Renal cortex interstitium (tissue), 15 donors: ENCODE results near the gene MAGEL2. TPM values are rescaled to one million over a fixed set of nuclear protein-coding genes. Genes with fewer than 3 reads are reported as not detected.

Source experiments
- DNase-seq, 11 donors: peaks; one replicate each; pipeline ENCODE4 v3.0.0-alpha.2; 2013; ENCODE audit warnings: low read depth in 9 of 11, low spot score in 4 of 11; ENCODE audit errors: extremely low read depth in 1 of 11
- long read RNA-seq, 16 experiments: transcript quantifications; one replicate each; lab custom pipeline, GENCODE V29; 2026
- polyA plus RNA-seq, 3 donors: library from polyadenylated mRNA; unstranded; fragments of 120-200 nt; gene quantifications; one replicate each; pipeline ENCODE4 v1.2.1, GENCODE V29; 2013; ENCODE audit not compliant: insufficient read length in 3 of 3

MAGEL2 gene
- 1 to 10 TPM; 4.2 to 5.6 (median 4.6) TPM for polyA plus RNA-seq
- long read RNA-seq, donor 1, full-length matches to known transcripts: 5 of 5 reads
- long read RNA-seq, donor 1, partial matches to known transcripts: 0 of 5 reads
- long read RNA-seq, donor 1, other reads (novel, unspliced or antisense): 0 of 5 reads
- long read RNA-seq, donor 2, full-length matches to known transcripts: 8 of 8 reads
- long read RNA-seq, donor 2, partial matches to known transcripts: 0 of 8 reads
- long read RNA-seq, donor 2, other reads (novel, unspliced or antisense): 0 of 8 reads
- long read RNA-seq, donor 3, full-length matches to known transcripts: 4 of 4 reads
- long read RNA-seq, donor 3, partial matches to known transcripts: 0 of 4 reads
- long read RNA-seq, donor 3, other reads (novel, unspliced or antisense): 0 of 4 reads
- long read RNA-seq, donor 4, full-length matches to known transcripts: 4 of 4 reads
- long read RNA-seq, donor 4, partial matches to known transcripts: 0 of 4 reads
- long read RNA-seq, donor 4, other reads (novel, unspliced or antisense): 0 of 4 reads
- long read RNA-seq, donor 5: 0 reads
- long read RNA-seq, donor 6, full-length matches to known transcripts: 9 of 9 reads
- long read RNA-seq, donor 6, partial matches to known transcripts: 0 of 9 reads
- long read RNA-seq, donor 6, other reads (novel, unspliced or antisense): 0 of 9 reads
- long read RNA-seq, donor 7, full-length matches to known transcripts: 4 of 4 reads
- long read RNA-seq, donor 7, partial matches to known transcripts: 0 of 4 reads
- long read RNA-seq, donor 7, other reads (novel, unspliced or antisense): 0 of 4 reads
- long read RNA-seq, donor 8: 0 reads
- long read RNA-seq, donor 9, full-length matches to known transcripts: 3 of 3 reads
- long read RNA-seq, donor 9, partial matches to known transcripts: 0 of 3 reads
- long read RNA-seq, donor 9, other reads (novel, unspliced or antisense): 0 of 3 reads
- long read RNA-seq, donor 10, full-length matches to known transcripts: 3 of 3 reads
- long read RNA-seq, donor 10, partial matches to known transcripts: 0 of 3 reads
- long read RNA-seq, donor 10, other reads (novel, unspliced or antisense): 0 of 3 reads
- long read RNA-seq, donor 11, full-length matches to known transcripts: 4 of 4 reads
- long read RNA-seq, donor 11, partial matches to known transcripts: 0 of 4 reads
- long read RNA-seq, donor 11, other reads (novel, unspliced or antisense): 0 of 4 reads
- long read RNA-seq, donor 12: 0 reads
- long read RNA-seq, donor 13: 0 reads
- long read RNA-seq, donor 14, full-length matches to known transcripts: 1 of 1 reads
- long read RNA-seq, donor 14, partial matches to known transcripts: 0 of 1 reads
- long read RNA-seq, donor 14, other reads (novel, unspliced or antisense): 0 of 1 reads
- long read RNA-seq, donor 15, full-length matches to known transcripts: 2 of 2 reads
- long read RNA-seq, donor 15, partial matches to known transcripts: 0 of 2 reads
- long read RNA-seq, donor 15, other reads (novel, unspliced or antisense): 0 of 2 reads
- long read RNA-seq, donor 16, full-length matches to known transcripts: 9 of 9 reads
- long read RNA-seq, donor 16, partial matches to known transcripts: 0 of 9 reads
- long read RNA-seq, donor 16, other reads (novel, unspliced or antisense): 0 of 9 reads

DNA sequence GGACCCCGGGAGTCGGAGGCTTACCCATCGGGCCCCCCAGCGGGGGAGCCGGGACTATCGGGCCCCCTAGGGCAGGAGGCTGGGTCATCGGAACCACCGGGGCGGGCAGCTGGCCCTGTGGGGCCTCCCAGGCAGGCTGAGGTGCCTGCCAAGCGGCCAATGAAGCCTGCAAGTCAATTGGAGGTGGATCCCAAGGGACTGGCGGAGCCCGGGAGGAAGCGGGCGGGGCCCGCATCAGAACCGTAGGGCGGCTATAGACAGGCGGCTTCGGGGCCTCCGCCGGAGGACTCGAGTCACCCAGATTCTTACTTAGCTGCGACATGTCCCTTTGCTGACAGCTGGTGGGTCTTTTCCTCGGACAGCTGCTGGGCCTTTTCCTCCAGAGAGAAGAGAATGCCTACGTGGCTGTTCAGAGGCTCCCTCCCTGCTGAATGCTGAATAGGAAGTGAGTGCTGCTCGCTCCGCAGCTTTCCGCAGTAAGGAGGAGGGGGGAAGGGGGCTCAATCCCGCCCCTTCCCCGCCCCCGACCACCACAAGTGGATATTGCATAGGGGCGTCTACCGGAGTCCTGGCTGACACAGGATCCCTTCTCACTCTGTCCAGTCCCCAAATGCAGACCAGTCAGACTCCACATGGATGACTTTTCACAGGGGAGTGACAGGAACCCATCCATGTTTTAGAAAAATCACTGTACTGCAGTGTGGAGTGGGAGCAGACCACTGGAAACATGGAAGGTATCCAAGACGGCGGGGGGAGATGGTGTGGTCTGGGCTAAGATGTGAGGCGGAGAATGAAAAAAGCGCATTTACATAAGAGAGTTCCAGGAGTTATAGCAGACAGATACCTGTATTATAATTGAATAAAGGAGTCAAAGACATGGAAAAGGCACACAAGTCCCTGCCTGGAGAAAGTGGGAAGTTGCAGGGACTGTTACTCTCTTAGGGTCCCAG lies at the start of gene MAGEL2:
Gene MAGEL2, minus strand, starts transcription at position 447 of the 950 bp plus-strand sequence. Its CDS starts 125 bp downstream, at position 322.
- DNase-seq: peak; percentile 36 to 65 (median 59)

DNA sequence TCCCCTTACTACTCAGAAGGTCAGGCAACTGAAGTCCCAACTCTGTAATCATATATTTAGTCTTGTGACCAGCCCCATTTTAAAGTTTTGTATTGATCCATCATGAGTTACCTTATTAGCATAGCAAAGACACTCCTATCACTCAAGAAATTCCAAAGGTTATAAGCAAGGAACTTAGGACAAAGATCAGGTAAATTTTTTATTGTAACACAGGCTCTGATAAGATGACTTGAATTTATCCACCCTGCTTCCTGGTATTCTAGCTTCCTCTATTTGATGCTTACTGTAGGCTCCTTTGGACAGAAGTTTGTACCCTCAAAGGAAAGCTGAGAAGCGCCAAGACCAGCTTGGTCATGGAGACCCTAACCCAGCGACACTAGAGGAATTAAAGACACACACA lies 47.6 kb upstream of the MAGEL2 start:
- DNase-seq: no peak

DNA sequence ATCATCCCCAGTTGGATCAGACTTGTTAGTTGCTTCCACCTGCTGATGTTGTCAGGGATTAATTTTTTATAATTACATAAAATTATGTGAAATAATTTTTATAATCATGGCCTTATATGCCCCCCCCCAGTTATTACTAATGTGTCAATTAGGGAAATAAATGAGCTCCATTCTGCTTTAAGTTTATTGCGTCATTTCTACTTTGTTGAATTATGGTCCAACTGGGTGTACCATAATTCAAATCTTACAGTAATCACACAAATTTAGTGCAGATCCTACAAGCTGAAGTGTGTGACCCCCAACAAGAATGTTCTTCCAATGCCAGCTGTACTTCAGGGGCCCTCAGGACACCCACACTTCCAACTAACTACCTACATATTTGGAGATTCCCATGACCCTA lies 46.9 kb upstream of the MAGEL2 start:
- DNase-seq: no peak

GRCh38 chr15:23690450-23690852 lies 42.8 kb upstream of the MAGEL2 start:
- peak; percentile 38 to 79 (median 64) for DNase-seq

DNA sequence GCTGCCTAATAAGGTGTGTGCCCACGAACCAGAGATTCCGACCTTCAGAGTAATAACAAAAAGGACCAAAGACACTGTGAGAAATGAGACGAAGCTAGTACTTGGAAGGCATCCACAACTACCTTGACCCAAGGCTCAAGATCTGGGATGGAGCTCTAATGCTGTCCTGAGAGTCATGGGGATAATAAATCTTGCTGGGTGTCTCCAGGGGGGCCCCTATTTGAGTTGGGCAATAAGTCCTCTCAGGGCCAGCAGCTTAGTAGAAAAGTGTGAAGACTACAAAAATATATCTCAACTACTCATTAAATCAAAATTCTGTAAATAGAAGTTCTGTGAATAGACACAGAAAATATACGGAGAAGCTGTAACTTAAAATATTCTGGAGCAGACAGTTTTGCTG lies 42.3 kb upstream of the MAGEL2 start:
- no peak for DNase-seq

DNA sequence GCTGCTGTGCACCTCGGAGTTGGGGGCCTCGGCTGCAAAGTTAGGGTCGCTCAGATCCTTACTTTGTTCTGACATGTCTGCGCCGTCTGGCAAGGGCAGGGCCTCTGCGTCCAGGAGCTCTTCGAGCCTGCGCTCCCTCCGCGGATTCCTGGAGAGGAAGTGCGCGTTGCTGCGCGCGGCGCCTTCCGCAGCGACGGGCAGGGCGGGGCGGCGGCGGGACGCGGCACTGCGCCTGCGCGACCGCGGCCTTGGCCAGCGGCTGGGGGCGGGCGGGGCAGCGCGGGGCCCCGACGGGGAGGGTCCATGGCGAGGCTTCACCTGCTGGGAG lies 39.4 kb upstream of the MAGEL2 start, which contains the start of gene NDN:
Gene NDN, minus strand, starts transcription at position 163 of the 328 bp plus-strand sequence. Its CDS starts 88 bp downstream, at position 75.
- DNase-seq: peak in 8 of 11 donors; percentile 36 to 53 (median 42)

DNA sequence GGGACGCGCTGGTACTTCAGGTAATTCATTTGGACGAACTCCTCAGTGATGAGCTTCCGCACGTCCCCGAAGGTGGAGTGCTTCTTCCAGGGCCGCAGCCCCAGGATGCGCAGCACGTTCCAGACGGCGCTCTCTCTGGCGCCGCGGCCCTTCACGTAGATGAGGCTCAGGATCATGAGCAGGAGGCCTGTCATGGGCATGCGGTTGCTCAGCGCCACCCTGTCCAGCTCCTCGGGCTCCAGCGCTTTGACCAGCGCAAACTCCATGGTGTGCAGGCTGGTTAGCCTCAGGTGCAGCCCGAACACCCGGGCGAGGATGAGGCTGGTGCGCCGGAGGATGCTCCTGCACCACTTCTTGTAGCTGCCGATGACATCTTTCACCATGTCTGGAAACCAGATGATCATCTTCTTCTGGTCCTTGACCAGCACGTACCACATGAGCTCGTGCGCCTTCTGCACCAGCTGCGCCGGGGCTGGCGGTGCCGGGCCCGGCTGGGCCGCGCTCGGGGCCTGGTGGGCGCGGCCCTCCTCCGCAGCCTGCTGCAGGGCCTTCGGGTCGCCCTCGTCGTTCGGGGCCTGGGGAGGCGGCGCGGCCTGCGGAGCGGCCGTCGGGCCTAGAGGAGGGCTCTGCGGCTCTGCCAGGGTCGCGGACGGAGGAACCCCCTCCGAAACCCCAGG lies 38.9 kb upstream of the MAGEL2 start:
- peak in 1 of 11 donors; percentile 16 for DNase-seq

DNA sequence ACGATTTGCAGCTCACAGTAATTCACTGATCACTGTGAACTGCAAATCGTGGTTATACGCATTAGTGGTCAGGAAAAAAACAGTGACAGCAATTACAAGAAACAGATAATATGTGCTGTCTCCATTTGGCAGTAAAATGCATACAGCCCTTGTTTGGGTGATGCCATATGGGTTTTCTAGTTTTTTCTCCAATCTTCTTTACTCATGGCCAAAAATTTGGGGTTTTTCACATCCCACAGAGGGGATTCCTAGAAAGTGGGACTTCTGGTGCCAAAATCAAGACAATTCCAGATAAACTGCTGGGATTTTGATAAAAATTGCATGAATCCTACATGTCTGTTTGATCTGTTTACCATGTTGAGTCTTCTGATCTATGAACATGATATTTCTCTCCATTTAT lies 23.8 kb upstream of the MAGEL2 start:
- DNase-seq: no peak

DNA sequence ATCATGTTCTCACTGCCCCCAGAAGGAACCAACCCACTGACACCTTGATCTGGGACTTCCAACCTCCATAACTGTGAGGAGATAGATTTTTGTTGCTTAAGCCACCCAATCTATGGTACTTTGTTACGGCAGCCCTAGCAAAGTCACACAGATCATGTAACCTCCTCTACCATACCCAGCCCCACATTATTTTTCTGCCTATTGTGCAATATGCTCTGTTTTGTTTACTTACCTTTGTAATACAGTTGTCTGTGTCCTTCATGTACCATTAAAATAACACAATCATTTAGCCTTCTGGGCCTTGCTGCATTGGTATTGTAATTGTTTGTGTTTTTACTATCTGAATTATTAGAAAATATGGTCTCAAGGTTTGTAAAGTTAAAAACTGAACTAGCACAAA lies 23.3 kb upstream of the MAGEL2 start:
- no peak for DNase-seq

- no peak for DNase-seq
Measured at GRCh38 chr15:23663232-23663631, 15.6 kb upstream of the MAGEL2 start.

- DNase-seq: peak in 2 of 11 donors; percentile 13 to 18
Measured at GRCh38 chr15:23648920-23649515, 1.4 kb upstream of the MAGEL2 start.

- DNase-seq: no peak
Measured at GRCh38 chr15:23647001-23647295, 719 bp downstream of the MAGEL2 start.

- no peak for DNase-seq
Measured at GRCh38 chr15:23646165-23647000, 1.3 kb downstream of the MAGEL2 start.

DNA sequence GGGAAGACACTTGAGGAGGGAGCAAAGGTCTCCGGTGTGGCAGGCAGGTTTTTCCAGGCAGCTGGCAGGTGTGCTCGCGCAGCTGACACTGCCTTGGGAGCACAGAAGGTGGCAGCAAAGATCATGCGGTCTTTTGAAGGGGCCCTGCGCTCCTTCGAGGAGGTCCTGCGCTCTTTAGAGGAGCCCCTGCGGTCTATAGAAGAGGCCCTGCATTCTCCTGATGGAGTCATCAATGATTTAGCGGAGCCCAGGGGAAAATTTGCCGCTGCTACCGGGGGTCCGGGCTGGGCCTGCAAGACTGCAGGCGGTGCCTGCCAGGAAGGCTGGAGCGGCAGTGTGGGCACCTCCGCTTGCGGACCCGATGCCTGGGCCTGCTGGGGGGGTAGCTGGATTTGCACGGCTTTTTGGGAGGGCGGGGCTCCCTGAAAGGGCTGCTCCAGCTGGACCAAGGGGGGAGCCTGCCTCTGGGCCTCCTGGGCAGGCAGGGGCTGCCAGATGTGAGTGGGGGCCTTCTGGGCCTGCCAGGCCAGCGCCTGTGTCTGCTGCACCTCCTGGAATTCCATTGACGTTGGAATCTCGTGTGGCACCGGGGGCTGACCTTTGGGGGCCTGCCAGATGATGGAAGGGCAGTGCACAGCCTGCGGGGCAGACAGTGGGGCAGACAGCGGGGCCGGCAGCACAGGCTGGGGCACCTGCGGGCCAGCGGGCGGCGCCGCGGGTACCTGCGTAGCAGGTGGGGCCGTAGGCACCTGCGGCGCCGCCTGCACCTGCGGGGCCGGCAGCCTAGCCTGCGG lies 2.1 kb downstream of the MAGEL2 start:
- DNase-seq: no peak

- DNase-seq: no peak
Measured at GRCh38 chr15:23644829-23645228, 2.8 kb downstream of the MAGEL2 start.
